GM23248 (cell line): ENCODE data around the gene CBX3.

Experiments
- EZH2 ChIP-seq: fragments of 200-600 bp; sonication (generic); IDR thresholded peaks from 2 replicates; pipeline ENCODE4 v1.6.1; 2018; ENCODE audit warnings: antibody characterized with exemption, mild to moderate bottlenecking; ENCODE audit not compliant: insufficient read depth, poor library complexity, severe bottlenecking
- EZH2phosphoT487 ChIP-seq: fragments of 200-600 bp; sonication (generic); IDR thresholded peaks from 2 replicates; pipeline ENCODE4 v1.6.1; 2018; ENCODE audit warnings: antibody characterized with exemption, moderate library complexity, mild to moderate bottlenecking, low read depth; ENCODE audit not compliant: insufficient read depth

DNA sequence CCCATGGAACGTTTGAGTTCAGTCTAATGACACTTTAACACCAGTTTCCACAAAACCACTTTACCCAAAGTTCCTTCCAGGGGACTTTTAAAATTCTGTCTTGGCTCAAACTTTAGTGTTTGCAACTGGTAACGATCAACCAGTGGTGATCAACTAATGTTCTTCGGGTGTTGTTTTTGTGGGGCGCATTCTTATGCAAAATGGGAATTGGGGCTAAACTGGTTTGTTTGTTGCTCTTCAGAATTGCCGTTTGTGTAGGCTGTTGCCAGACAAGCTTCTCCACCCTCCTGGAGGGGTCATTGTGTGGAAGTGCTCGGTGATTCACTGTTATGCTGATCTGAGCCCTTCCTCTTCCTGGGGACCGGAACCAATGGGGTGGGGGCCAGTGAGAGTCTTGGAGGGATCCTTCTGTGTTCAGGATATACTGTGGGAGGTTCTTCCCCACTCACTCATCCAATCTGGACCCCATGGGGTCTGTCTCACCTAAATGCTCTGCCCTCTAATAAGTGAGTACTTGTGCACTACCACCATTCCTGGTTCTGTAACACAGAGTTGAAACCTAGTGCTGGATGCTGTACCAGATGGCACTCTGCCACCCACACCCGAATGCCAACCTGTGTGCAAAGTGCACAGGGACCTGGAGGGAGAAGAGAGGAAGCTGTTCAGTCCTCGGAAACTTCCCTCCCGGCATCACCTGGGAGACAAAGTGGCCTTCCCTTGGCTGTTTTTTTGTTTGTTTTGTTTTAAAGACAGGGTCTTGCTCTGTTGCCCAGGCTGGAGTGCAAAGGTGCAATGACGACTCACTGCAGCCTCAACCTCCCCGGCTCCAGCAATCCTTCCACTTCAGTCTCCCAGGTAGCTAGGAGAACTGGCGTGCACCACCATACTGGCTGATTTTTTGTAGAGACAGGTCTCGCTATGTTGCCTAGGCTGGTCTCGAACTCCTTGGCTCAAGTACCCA, 47.4 kb upstream of the CBX3 start:
- TF ChIP-seq EZH2: no peak
- no peak for TF ChIP-seq EZH2phosphoT487
